ENCODE results near the gene SFXN3. TPM values are rescaled to one million over a fixed set of nuclear protein-coding genes. Genes with fewer than 3 reads are reported as not detected.

Gene SFXN3
- total and polyA plus RNA-seq, 2 experiments from 2014 or later: 58.8 to 79.8 TPM

DNA sequence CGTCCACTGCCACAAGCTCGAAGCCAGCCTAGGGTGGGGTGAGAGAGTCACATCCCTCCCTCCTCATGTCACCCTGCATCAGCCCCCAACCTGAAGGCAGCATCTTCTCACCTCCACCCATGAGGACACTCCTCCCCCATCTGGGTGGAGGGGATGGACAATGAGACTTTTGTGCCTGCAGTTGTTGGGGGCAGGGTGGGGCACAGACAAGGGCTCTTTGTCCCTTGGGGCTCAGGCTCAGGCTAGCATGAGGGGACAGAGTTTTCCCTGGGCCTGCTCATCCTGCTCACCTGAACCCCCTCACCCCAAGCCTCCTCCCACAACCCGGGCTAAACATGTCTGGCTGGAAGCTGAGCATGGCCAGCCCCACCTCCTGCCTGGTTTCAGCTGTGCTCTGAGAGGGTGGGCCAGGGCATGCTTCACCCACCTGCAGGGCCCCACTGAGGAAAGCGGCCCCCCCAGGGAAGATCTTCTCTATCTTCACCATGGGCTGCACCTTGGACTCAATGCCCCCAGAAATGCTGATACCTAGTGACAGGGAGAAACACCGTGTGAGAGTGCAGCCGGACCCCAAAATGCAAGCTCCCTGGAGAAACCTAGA is 22.1 kb upstream of the SFXN3 start:
- DNase-seq: no peak
- TF ChIP-seq EZH2phosphoT487 (IDR thresholded peaks at IDR 0.05; ENCODE audit: insufficient read depth, low read depth): no peak
- TF ChIP-seq EZH2 (IDR thresholded peaks at IDR 0.05; ENCODE audit: insufficient read depth, poor library complexity, severe bottlenecking): no peak
- Histone ChIP-seq H3F3A (ENCODE audit: insufficient read depth) (peaks cover 13% of the 10 kb centered on the region; the same call in 1 of the 2 replicates), H3K27me3 (replicated peaks; ENCODE audit: insufficient read depth) (no peaks in the 10 kb centered on the region), H4K20me1 (ENCODE audit: insufficient read depth) (no peaks in the 10 kb centered on the region), H3K4me2 (ENCODE audit: unreplicated experiment) (no peak overlapping the region), H3K9me2 (ENCODE audit: insufficient read depth) (no peaks in the 10 kb centered on the region), H3K4me1 (ENCODE audit: insufficient read depth) (peaks cover 14% of the 10 kb centered on the region; the same call in 1 of the 2 replicates), H2AFZ (no peak overlapping the region), H3K4me3 (no peak overlapping the region), H3K27ac (no peak overlapping the region), H3K36me3 (ENCODE audit: low read depth) (peaks cover 19% of the 10 kb centered on the region; the same call in 1 of the 2 replicates), H3K79me2 (ENCODE audit: insufficient read depth) (peaks cover 22% of the 10 kb centered on the region), H3K9me3 (ENCODE audit: low read depth) (no peaks in the 10 kb centered on the region), H3K9ac (no peak overlapping the region)
- 88 to 91% methylated on average over 5 to 6 of the region's 6 CpGs for WGBS, 2 experiments (ENCODE audit: low coverage in 1 of 2, low lambda C conversion rate in 2 of 2, missing lambda C conversion rate in 2 of 2)
- in situ Hi-C loops (cut with MboI): no loop called here

DNA sequence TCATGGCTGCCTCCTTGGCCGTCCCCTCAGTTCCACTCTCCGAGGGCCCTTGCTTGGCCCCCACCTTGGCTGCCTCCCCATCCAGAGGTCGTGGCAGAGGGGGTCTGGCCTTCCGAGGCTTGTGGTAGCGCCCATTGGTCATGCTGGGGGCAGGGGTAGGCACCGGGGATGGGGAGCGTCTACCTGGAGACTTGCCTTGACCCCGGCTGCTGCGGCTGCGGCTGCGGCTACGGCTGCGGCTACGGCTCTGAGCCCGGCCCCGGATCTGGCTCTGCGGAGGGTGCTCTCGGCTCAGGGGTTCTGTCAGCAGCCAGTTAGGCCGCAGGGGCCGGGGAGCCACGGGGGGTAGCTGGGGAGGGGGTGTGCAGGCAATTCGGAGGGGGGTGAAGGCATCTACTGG is 20.7 kb upstream of the SFXN3 start:
- Histone ChIP-seq H3K79me2 (ENCODE audit: insufficient read depth) (peaks cover 8% of the 10 kb centered on the region; the same call in 1 of the 2 replicates), H3K4me3 (no peak overlapping the region), H3K36me3 (ENCODE audit: low read depth) (peaks cover 13% of the 10 kb centered on the region; the same call in 1 of the 2 replicates), H3K27me3 (replicated peaks; ENCODE audit: insufficient read depth) (no peaks in the 10 kb centered on the region), H2AFZ (no peak overlapping the region), H3K9me3 (ENCODE audit: low read depth) (no peaks in the 10 kb centered on the region), H4K20me1 (ENCODE audit: insufficient read depth) (no peaks in the 10 kb centered on the region), H3F3A (ENCODE audit: insufficient read depth) (peaks cover 20% of the 10 kb centered on the region; the same call in 1 of the 2 replicates), H3K4me1 (ENCODE audit: insufficient read depth) (peaks cover 20% of the 10 kb centered on the region), H3K27ac (no peak overlapping the region), H3K9ac (no peak overlapping the region), H3K9me2 (ENCODE audit: insufficient read depth) (no peaks in the 10 kb centered on the region), H3K4me2 (ENCODE audit: unreplicated experiment) (no peak overlapping the region)
- DNase-seq: no peak
- TF ChIP-seq EZH2 (IDR thresholded peaks at IDR 0.05; ENCODE audit: insufficient read depth, poor library complexity, severe bottlenecking) (no peak), EZH2phosphoT487 (IDR thresholded peaks at IDR 0.05; ENCODE audit: insufficient read depth, low read depth) (no peak)
- WGBS, 2 experiments (ENCODE audit: low coverage in 1 of 2, low lambda C conversion rate in 2 of 2, missing lambda C conversion rate in 2 of 2): 89 to 95% methylated on average over 20 to 22 of the region's 22 CpGs
- in situ Hi-C loops (cut with MboI): no loop called here

DNA sequence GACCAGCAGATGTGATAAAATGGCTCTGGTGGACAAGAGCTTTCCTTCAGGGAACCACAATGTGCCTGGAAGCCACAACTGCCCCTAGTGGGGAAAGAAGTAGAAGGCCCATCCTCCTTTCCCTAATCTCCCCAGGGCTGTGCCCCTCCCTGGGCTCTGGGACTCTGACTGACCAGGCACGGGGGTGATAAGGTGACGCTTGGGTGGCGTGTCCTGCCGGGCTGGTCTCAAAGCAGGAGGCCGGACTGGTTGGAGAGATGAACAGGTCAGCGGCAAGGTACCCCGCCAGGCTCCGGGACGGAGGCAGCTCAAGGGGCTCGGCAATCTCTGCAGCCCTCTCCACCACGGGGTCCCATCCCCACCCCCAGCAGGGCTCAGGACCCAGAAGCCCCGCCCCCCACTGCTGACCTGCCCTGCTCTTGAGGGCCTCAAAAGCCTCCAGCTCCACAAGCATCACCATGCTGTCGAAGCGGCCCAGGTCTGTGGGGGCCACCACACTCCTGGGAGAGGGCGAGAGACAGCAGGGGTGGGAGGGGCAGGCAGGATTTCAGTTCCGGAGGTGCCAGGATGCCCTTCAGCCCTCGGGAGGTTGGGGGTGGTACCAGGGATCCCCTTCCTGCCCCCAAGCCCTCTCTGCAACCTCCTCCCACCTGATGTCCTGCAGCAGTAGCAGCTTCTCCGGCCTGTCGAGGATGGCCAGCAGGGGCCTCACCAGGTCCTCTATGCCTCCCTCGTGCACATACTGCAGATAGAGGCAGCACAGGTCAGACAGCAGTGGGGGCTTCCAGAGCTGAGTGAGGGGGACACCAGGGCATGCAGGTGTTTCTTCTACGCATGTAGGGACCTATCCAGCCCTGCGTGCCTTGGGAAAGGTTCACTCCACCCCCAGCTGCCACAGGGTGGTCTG is 19.3 kb upstream of the SFXN3 start:
- no peaks in the 10 kb centered on the region for H3K79me2 ChIP-seq (ENCODE audit: insufficient read depth)
- peak overlapping the region; percentile 73 for H3K27ac ChIP-seq
- no peaks in the 10 kb centered on the region for H3K9me3 ChIP-seq (ENCODE audit: low read depth)
- H3K4me3 ChIP-seq: no peak overlapping the region
- 68 to 71% methylated on average over 21 of the region's 22 CpGs for WGBS, 2 experiments (ENCODE audit: low coverage in 1 of 2, low lambda C conversion rate in 2 of 2, missing lambda C conversion rate in 2 of 2)
- no peaks in the 10 kb centered on the region for H4K20me1 ChIP-seq (ENCODE audit: insufficient read depth)
- 0 out of 2 replicates have a peak overlapping the region, but pooled peaks have one; percentile 69 for H2AFZ ChIP-seq
- peak; percentile 52 for DNase-seq
- H3K27me3 ChIP-seq (replicated peaks; ENCODE audit: insufficient read depth): no peaks in the 10 kb centered on the region
- no peak overlapping the region for H3K4me2 ChIP-seq (ENCODE audit: unreplicated experiment)
- H3F3A ChIP-seq (ENCODE audit: insufficient read depth): peaks cover 20% of the 10 kb centered on the region; the same call in 1 of the 2 replicates
- in situ Hi-C loops (cut with MboI): no loop called here
- TF ChIP-seq EZH2phosphoT487 (IDR thresholded peaks at IDR 0.05; ENCODE audit: insufficient read depth, low read depth) (no peak), EZH2 (IDR thresholded peaks at IDR 0.05; ENCODE audit: insufficient read depth, poor library complexity, severe bottlenecking) (no peak)
- 0 out of 2 replicates have a peak, but pooled peaks cover 5% of the 10 kb centered on the region for H3K36me3 ChIP-seq (ENCODE audit: low read depth)
- H3K9ac ChIP-seq: peak overlapping the region; percentile 34; the same call in 1 of the 2 replicates
- no peaks in the 10 kb centered on the region for H3K9me2 ChIP-seq (ENCODE audit: insufficient read depth)
- peaks cover 20% of the 10 kb centered on the region for H3K4me1 ChIP-seq (ENCODE audit: insufficient read depth)

DNA sequence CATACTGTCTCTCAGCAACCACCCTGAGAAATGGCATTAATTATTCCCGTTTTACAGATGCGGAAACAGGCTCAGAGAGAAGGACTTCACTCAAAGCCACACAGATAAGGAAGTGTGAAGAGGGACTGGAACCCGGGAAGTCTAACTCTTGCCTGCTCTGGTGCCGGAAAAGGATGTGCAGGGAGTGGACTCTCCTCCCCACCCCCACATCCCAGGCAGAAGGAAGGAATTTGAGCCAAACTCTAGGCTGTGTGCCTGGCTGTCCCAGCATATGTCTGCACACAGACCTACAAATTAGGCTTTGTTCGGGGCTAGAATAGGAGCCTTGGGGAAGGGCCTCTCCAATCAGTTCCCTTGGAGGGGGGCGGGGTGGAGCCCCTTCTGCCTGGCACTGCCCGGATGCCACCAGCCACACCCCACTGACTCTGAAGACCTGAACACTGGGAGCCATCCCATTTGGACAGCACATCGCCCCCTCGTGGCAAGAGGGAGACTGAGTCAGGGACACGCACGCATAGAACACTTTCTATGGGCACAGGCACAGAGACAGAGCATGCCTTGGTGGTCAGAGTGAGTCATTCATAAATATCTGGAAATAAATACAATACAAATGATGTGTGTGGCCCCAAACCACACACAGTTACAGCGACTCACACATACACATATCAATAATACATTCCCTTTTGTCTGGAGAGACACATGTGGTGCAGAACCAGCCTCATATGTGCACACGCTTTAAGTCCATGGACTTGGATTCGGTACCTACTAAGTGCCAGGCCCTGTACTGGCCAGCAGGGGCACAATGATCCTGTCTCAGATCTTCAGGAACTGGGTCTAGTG is 18.3 kb upstream of the SFXN3 start:
- Histone ChIP-seq H3K27me3 (replicated peaks; ENCODE audit: insufficient read depth) (no peaks in the 10 kb centered on the region), H3K9ac (peak overlapping the region; percentile 34), H3K36me3 (ENCODE audit: low read depth) (no peaks in the 10 kb centered on the region), H3K9me2 (ENCODE audit: insufficient read depth) (no peaks in the 10 kb centered on the region), H3K4me1 (ENCODE audit: insufficient read depth) (peaks cover 20% of the 10 kb centered on the region), H3K4me2 (ENCODE audit: unreplicated experiment) (peak overlapping the region; percentile 37), H3K4me3 (no peak overlapping the region), H2AFZ (peak overlapping the region; percentile 69), H3F3A (ENCODE audit: insufficient read depth) (peaks cover 20% of the 10 kb centered on the region; the same call in 1 of the 2 replicates), H3K9me3 (ENCODE audit: low read depth) (no peaks in the 10 kb centered on the region), H3K27ac (peak overlapping the region; percentile 73), H3K79me2 (ENCODE audit: insufficient read depth) (no peaks in the 10 kb centered on the region), H4K20me1 (ENCODE audit: insufficient read depth) (no peaks in the 10 kb centered on the region)
- 11 to 12% methylated on average over 14 of the region's 14 CpGs for WGBS, 2 experiments (ENCODE audit: low coverage in 1 of 2, low lambda C conversion rate in 2 of 2, missing lambda C conversion rate in 2 of 2)
- TF ChIP-seq EZH2phosphoT487 (IDR thresholded peaks at IDR 0.05; ENCODE audit: insufficient read depth, low read depth): no peak
- no peak for TF ChIP-seq EZH2 (IDR thresholded peaks at IDR 0.05; ENCODE audit: insufficient read depth, poor library complexity, severe bottlenecking)
- DNase-seq: peak; percentile 96
- in situ Hi-C loops (cut with MboI): no loop called here

Data from GM23248 (cell line).